K562 (cell line): Measurements from ENCODE around the gene PATL1. TPM values are rescaled to one million over a fixed set of nuclear protein-coding genes. Genes with fewer than 3 reads are reported as not detected.

ENCODE experiments used
- ARHGAP35 ChIP-seq: fragments of 450-650 bp; IDR thresholded peaks from 2 replicates; pipeline ENCODE4 v1.6.1; 2018; ENCODE audit not compliant: partially characterized antibody
- C11orf30 ChIP-seq: fragments of 450-650 bp; IDR thresholded peaks from 2 replicates; pipeline ENCODE4 v1.6.1; 2016; ENCODE audit warnings: low read depth, mild to moderate bottlenecking
- COPS2 ChIP-seq: fragments of 450-650 bp; conservative IDR thresholded peaks from 2 replicates; pipeline ENCODE4 v1.6.1; 2016; ENCODE audit warnings: mild to moderate bottlenecking, moderate library complexity
- CXXC5 ChIP-seq: fragments of 250-450 bp; sonication (Bioruptor Pico); IDR thresholded peaks from 2 replicates; pipeline ENCODE4 v1.8.0; 2022; ENCODE audit warnings: inconsistent platforms, mild to moderate bottlenecking, moderate library complexity
- DACH1 ChIP-seq: fragments of 450-650 bp; IDR thresholded peaks from 2 replicates; pipeline ENCODE4 v1.6.1; 2018; ENCODE audit not compliant: partially characterized antibody
- GABPA ChIP-seq: fragments of 200-800 bp; sonication (Bioruptor generic); conservative IDR thresholded peaks from 2 replicates; pipeline ENCODE4 v1.6.1; 2016; ENCODE audit warnings: low read depth, missing genetic modification characterization, missing compliant biosample characterization
- HMBOX1 ChIP-seq: sonication (generic); IDR thresholded peaks from 2 replicates; pipeline ENCODE4 v1.6.1; 2016
- ID3 ChIP-seq, 2 experiments: fragments of 250-450 bp in 1 of 2; fragments of 450-650 bp in 1 of 2; sonication (Bioruptor Pico) in 1 of 2; IDR thresholded peaks; 2 replicates each; pipeline versions ENCODE4 v1.6.1 to v1.8.0; 2016 to 2021; ENCODE audit warnings: mild to moderate bottlenecking in 2 of 2, moderate library complexity in 2 of 2, missing compliant biosample characterization in 1 of 2, missing genetic modification characterization in 1 of 2
- MLLT1 ChIP-seq, 2 experiments: fragments of 450-650 bp; IDR thresholded peaks; 2 replicates each; pipeline ENCODE4 v1.6.1; 2016
- PHF20 ChIP-seq: fragments of 450-650 bp; IDR thresholded peaks from 2 replicates; pipeline ENCODE4 v1.6.1; 2018; ENCODE audit not compliant: partially characterized antibody
- SLC30A9 ChIP-seq: fragments of 250-450 bp; sonication (Bioruptor Pico); IDR thresholded peaks from 2 replicates; pipeline ENCODE4 v1.8.0; 2022; ENCODE audit warnings: mild to moderate bottlenecking, moderate library complexity
- TGIF2 ChIP-seq: sonication (generic); formaldehyde crosslinking; IDR thresholded peaks from 2 replicates; pipeline ENCODE4 v1.8.1; 2022; ENCODE audit warnings: mild to moderate bottlenecking, missing genetic modification reagents, moderate library complexity
- XRCC3 ChIP-seq: fragments of 450-650 bp; IDR thresholded peaks from 2 replicates; pipeline ENCODE4 v1.6.1; 2017; ENCODE audit warnings: mild to moderate bottlenecking, moderate library complexity
- ZEB2 ChIP-seq: fragments of 450-650 bp; IDR thresholded peaks from 2 replicates; pipeline ENCODE4 v1.6.1; 2016
- ZNF274 ChIP-seq: IDR thresholded peaks from 2 replicates; pipeline ENCODE4 v1.6.1; 2011; ENCODE audit warnings: low read depth, mild to moderate bottlenecking, low read length, moderate library complexity, borderline replicate concordance
- polyA plus RNA-seq, 8 experiments: library from polyadenylated mRNA; depleted of rRNA in 4 of 8; stranded (reverse) in 5 of 8; unstranded in 3 of 8; fragments of >200 nt; fragmentation: Nextera tagmentation in 2 of 8; fragmentation: Illumina TruSeq in 1 of 8; extraction: Ambion mirVana in 2 of 8; extraction: Trizol in 1 of 8; gene quantifications; 2 replicates each; pipeline versions ENCODE4 v1.2.1 to v1.2.3, GENCODE V29; 2011 to 2014; ENCODE audit warnings: inconsistent platforms in 1 of 8, missing spikeins in 1 of 8
- total RNA-seq, 7 experiments: library from RNA; depleted of rRNA in 6 of 7; stranded (reverse); fragments of >200 nt in 6 of 7; fragmentation: Illumina TruSeq in 2 of 7; extraction: Trizol in 2 of 7; gene quantifications; 2 replicates each; pipeline versions ENCODE4 v1.2.1 to v1.2.3, GENCODE V29; 2011 to 2021; ENCODE audit warnings: low replicate concordance in 1 of 7
- TF ChIP-seq, protein P1 (sequence below), 2 experiments: IDR thresholded peaks; 2 replicates each; pipeline ENCODE4 v1.6.1; 2012; ENCODE audit warnings: improper control_type of control experiment in 2 of 2, low read depth in 2 of 2, low read length in 2 of 2, borderline replicate concordance in 1 of 2
- TF ChIP-seq, protein P2 (sequence below): sonication (generic); formaldehyde crosslinking; IDR thresholded peaks from 2 replicates; pipeline ENCODE4 v1.8.0; 2022; ENCODE audit warnings: mild to moderate bottlenecking, missing genetic modification reagents

Gene PATL1
- total and polyA plus RNA-seq, 9 of the 15 experiments (the other 6 are each of a cell fraction or from before 2014, with no cell fraction given), result 3.2 to 48.0 (median 16.4) TPM

- TF ChIP-seq, protein P1, sequence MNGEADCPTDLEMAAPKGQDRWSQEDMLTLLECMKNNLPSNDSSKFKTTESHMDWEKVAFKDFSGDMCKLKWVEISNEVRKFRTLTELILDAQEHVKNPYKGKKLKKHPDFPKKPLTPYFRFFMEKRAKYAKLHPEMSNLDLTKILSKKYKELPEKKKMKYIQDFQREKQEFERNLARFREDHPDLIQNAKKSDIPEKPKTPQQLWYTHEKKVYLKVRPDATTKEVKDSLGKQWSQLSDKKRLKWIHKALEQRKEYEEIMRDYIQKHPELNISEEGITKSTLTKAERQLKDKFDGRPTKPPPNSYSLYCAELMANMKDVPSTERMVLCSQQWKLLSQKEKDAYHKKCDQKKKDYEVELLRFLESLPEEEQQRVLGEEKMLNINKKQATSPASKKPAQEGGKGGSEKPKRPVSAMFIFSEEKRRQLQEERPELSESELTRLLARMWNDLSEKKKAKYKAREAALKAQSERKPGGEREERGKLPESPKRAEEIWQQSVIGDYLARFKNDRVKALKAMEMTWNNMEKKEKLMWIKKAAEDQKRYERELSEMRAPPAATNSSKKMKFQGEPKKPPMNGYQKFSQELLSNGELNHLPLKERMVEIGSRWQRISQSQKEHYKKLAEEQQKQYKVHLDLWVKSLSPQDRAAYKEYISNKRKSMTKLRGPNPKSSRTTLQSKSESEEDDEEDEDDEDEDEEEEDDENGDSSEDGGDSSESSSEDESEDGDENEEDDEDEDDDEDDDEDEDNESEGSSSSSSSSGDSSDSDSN (IDR thresholded peaks at IDR 0.05; ENCODE audit: borderline replicate concordance in 1 of 2, low read depth in 2 of 2, low read length in 2 of 2), result no peak
- TF ChIP-seq C11orf30, result no peak
- TF ChIP-seq, protein P2, sequence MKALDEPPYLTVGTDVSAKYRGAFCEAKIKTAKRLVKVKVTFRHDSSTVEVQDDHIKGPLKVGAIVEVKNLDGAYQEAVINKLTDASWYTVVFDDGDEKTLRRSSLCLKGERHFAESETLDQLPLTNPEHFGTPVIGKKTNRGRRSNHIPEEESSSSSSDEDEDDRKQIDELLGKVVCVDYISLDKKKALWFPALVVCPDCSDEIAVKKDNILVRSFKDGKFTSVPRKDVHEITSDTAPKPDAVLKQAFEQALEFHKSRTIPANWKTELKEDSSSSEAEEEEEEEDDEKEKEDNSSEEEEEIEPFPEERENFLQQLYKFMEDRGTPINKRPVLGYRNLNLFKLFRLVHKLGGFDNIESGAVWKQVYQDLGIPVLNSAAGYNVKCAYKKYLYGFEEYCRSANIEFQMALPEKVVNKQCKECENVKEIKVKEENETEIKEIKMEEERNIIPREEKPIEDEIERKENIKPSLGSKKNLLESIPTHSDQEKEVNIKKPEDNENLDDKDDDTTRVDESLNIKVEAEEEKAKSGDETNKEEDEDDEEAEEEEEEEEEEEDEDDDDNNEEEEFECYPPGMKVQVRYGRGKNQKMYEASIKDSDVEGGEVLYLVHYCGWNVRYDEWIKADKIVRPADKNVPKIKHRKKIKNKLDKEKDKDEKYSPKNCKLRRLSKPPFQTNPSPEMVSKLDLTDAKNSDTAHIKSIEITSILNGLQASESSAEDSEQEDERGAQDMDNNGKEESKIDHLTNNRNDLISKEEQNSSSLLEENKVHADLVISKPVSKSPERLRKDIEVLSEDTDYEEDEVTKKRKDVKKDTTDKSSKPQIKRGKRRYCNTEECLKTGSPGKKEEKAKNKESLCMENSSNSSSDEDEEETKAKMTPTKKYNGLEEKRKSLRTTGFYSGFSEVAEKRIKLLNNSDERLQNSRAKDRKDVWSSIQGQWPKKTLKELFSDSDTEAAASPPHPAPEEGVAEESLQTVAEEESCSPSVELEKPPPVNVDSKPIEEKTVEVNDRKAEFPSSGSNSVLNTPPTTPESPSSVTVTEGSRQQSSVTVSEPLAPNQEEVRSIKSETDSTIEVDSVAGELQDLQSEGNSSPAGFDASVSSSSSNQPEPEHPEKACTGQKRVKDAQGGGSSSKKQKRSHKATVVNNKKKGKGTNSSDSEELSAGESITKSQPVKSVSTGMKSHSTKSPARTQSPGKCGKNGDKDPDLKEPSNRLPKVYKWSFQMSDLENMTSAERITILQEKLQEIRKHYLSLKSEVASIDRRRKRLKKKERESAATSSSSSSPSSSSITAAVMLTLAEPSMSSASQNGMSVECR (CRISPR knock-in tag), result peak; percentile 72
- no peak for TF ChIP-seq MLLT1 (IDR thresholded peaks at IDR 0.05)
- no peak for TF ChIP-seq HMBOX1
- no peak for TF ChIP-seq CXXC5 (CRISPR knock-in tag)
- no peak for TF ChIP-seq ZNF274
- no peak for TF ChIP-seq PHF20
- TF ChIP-seq TGIF2 (CRISPR knock-in tag), result no peak
- TF ChIP-seq ARHGAP35, result no peak
- no peak for TF ChIP-seq DACH1
- peak; percentile 77 for TF ChIP-seq GABPA (tag)
- TF ChIP-seq ID3 (CRISPR knock-in tag; IDR thresholded peaks at IDR 0.05), result no peak
- no peak for TF ChIP-seq ID3 (tag; IDR thresholded peaks at IDR 0.05)
- no peak for TF ChIP-seq COPS2
- no peak for TF ChIP-seq XRCC3
- peak; percentile 24; the same call in 1 of the 2 replicates for TF ChIP-seq ZEB2
- TF ChIP-seq SLC30A9 (CRISPR knock-in tag), result no peak
These were observed 53.7 kb downstream of the PATL1 start (continued) for GRCh38 chr11:59615120-59615636.
